GM21529 (cell line): ENCODE results near the gene CROCC2.

ENCODE experiments used
- ATAC-seq: cut with Tn5 transposase; IDR thresholded peaks from one replicate; pipeline ENCODE4 v1.9.1; 2021; ENCODE audit not compliant: unreplicated experiment

The CROCC2 gene

DNA sequence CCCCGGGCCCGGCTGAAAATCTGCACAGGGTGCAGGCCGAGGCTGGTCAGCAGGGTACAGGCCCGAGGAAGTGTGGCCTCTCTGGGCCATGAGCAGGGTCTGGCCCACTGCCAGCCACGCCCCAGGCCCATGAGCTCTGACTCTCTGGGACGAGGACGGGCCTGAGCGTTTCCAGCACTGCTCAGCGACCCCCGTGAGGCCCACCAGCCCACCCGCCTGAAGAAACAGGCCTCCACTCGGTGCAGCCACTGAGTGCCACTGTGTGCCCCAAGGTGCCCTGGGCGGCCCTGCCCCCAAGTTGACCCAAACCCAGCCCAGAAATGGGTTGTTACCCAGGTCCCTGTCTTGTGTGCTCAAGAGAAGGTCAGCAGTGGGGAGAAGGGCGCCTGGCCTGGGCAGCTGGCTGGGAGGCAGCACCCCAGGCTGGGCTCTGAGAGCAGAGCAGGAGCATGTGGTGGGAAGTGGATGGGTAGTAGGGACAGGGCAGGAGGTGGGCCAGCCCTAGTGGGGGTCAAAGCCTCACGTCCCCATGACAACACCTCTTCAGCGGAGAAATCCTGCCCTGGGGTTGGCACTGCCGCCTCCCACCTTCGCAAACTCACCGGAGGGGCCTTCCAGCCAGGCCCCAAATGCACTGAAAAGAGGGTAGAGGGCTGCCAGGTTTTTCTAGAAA, 90.2 kb downstream of the CROCC2 start:
- ATAC-seq: no peak

DNA sequence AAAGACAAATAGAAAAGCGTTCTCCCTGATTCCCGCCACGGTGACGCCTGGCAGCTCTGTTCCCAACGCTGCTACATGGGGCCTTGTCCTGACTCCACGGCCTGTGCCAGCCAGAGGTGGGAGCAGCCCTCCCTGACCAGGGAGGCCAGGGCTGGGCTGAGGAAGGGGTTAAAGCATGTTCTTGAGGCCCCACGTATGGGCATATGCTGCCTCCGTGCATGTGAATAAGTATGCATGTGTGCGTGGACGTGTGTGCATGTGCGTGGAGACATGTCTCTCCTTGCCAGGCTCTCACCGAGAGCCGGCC, 90.7 kb downstream of the CROCC2 start:
- ATAC-seq: no peak

DNA sequence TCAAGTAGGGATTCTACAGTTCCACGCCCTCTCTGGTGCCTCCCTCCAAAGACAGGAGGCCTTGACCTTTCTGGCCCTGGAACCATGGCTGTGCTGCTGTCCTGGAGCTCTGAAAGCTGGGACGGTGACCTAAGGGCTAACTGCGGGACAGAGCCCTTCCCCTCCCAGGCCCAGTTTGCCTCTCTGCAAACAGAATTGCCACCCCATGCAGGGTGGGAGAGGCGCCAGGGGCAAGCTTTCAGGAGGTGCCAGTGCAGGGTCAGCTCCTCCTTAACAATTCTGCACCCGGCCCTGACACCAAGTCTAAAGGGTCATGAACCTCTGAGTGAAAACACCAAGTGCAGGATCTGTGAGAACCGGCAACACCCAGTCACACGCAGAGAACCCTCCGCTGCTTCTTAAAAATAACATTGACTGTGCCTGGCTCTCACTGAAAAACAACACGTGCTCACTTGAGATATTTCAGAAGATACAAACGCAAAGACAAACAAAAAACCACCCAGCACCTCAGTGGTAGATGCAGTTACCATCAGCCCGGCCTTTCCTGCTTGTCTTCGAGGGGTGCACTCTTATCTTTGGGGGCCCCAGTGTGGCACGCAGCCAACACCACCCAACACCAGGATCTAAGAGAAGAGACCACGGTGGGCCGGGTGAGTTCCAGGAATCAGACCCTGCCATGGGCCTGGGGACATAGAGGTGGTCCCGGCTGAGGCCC, 91.2 kb downstream of the CROCC2 start:
- ATAC-seq: no peak

DNA sequence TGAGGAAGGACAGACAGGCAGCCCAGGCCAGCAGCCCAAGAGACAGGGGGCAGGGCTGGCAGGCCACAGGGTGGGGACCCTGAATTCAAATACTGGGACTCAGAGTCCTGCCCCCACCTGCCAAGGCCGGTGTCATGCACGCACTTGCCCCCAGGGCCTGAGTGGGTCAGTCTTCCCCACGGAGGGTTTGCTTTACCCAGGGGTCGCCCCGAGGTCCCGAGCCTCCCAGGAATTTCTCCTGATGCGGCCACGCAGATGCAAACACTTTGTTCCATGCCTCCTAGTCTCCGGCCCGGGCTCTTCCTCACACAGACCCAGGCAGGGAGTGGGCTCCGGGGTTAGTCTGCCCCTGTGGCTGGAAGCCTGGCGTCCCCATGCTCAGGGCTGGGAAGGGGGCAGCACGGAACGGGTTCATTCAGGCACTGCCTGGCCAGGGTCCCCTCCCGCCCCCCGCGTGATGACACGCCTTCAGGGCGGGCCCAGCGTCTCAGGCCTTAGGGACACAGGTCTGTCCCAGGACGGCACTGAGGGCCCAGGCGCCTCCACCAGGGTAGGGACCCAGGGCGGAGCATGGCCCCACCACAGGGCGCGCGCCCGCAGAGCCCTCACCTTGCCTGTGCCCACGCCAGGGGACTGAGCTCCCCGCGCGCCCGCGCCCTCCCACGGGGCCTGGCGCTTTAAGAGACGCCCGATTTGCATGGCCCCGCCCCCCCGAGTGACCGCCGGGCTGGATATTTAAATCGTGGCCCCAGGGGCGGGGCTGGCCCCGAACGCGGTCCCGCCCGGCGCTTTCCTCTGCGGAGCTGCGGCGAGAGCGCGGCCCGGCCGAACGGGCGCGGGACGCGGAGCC, 91.9 kb downstream of the CROCC2 start, which contains the start of gene SNED1:
Gene SNED1, plus strand, starts transcription at position 763 of the 850 bp plus-strand sequence. CDS start 220 bp downstream, outside the sequence.
- ATAC-seq: peak; percentile 70

DNA sequence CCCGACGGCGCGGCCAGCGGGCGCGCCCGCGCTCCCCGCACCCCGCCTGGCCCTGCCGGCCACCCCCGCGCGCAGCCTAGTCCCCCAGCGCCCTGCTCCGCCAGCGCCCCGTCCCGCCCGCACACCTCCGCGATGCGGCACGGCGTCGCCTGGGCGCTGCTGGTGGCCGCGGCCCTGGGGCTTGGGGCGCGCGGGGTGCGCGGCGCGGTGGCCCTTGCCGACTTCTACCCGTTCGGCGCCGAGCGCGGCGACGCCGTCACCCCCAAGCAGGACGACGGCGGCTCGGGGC, 92.5 kb downstream of the CROCC2 start:
- peak; percentile 19 for ATAC-seq

DNA sequence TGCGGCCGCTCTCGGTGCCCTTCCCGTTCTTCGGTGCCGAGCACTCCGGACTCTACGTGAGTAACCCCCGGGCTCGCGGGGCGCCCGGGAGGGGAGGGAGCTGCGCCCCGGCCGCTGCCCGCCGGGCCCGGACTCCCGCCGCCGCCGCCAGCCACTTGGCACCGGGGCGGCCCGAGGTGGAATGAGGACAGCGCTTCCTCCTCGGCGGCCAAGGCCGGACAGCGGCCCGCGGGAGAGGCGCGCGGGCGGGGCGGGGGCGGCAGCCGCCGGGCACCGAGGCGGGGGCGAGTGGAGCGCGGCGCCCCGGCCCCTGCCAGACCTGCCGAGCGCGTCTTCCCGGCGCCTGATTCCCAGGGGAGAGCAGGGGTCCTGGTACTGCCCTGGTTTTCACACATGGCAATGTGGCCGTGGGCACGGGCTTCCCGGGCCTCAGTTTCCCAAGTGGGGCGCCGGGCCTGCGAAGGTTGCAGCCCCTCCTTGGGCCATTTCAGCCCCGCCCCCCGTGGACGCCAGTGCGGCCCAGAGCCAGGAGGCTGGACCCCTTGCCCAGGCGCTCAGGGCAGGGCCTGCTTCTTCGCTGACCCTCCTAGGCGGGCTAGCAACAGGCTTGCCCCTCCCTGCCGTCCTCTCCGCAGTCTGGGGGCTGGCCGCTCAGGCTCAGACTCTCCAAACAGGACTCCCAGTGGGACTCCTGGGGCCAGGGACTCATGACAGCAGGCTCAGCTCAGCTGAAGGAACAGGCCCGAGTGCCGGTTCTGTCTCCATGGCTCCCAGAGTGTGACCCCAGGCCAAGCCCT, 93.1 kb downstream of the CROCC2 start:
- ATAC-seq: no peak

DNA sequence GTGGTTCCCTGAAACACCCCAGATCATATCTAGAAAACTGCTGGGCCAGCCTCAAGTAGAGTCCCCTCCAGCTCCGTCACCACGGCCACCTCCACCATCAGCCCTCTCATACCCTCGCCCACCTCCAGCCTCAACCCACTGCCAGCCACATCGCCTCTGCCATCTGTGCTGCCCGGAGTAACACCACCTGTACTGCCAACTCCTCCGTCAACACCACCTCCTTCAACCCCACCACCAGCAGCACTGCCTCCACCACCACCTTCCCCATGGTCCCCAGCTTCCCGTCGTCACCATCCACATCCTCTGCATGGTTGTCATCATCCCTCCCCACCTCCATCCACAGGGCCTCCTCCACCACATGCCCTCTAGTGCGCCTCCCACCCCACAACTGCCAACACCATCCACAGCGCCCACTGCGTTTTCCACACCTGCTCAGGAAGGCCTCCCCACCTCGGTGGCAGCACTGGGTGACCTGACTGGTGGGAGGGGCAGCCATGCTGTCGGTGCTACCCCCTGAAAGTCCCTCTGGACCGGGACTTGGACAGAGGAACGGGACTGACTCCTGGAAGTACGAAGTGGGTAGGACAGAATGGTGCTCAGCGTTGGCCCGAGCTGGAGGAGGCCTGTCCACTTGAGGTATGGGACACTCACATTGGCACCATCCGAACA, 93.9 kb downstream of the CROCC2 start:
- no peak for ATAC-seq

DNA sequence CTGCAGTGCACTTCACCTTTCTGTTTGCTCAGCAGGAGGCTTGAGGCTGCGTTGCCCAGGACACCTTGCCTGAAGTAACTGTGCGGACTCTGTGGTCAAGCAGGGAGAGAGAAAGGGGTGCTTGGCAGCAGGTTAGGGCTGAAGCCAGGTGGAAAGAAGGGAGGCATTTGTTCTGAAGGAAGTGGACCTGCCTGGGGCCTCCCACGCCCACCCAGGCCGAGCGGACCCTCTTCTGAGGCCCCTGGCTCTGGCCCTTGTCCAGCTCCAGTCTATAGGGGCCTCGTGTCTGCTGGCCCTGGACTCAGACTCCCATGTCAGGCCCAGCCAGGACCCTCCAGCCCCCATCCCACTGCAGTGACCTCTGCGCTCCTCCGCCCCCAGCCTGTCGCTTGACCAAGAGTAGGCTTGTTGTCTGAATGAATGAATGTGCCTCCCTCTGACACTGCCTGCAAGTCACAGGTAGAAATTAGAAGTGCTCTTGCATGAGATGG, 94.7 kb downstream of the CROCC2 start:
- ATAC-seq: no peak

DNA sequence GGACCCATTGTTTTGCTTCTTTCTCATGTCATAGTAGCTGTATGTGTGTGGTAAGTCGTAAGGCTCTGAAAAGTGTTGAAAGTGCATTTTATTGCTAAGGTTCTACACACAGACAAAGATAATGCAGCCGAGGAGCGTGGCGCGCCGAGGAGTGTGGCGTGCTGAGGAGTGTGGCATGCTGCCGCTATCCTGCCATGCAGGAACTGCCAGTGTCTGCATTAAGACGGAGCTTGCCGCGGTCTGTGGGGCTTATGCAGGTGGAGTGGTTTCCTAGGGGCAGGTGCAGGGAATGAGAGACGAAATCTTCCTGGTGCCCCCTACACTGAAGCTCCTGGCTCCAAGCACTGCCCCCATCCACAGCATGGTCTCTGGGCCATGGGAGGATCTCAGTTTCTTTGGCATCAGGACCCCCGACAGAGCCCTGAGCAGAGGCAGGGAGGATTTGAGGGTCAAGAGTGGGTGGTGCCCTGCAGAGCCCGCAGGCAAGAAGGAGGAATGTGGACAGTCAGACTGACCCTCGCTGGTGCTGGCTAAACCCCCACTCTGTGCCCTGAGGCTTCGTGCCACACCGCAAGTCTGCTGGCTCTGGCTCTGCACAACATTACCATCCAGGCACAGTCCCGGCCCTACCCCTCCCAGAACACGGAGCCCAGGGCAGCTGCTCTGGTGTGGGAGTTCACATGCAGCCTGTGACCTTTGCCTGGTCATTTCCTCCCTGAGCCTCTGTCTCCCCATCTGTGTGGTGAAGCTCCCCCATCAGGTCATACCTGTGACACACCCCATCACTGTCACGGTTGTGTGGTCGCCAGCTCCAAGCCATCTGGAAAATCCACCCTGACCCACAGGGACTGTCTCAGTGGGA, 95.5 kb downstream of the CROCC2 start:
- ATAC-seq: no peak

DNA sequence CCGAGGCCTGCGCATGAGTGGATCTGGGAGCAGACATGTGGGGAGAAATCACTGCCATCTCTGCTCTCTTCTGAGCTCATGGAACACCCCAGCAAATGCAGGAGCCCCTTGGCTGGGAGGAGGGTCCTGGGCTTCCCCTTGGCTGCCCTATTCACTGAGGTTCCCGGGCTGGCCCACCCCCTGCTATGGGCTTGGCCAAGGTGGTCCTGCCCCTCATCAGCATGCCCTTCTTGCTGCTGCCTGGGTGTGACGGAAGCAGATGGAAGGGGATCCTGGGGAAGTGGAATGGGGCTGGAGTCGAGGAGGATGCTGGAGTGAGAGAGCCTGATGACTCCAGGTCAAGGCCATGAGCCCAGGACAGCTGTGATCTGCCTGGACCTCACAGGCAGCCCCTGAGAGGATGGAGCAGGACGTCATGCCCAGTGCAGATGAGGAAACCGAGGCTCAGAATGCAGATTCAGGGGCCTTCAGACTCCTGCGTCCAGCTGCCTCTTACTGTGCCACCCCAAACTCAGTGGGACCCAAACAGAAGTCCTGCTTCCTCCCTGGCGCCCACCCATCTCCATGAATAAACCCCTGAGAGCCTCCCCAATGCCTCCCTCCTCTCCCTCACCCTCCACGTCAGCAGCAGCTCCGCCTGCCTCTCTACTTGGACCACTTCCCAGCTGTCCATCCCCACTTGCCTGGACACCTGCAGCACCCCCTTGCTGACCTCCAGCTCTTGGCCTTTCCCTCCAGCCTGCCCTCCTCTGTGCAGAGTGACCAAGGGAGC, 96.3 kb downstream of the CROCC2 start:
- ATAC-seq: no peak

DNA sequence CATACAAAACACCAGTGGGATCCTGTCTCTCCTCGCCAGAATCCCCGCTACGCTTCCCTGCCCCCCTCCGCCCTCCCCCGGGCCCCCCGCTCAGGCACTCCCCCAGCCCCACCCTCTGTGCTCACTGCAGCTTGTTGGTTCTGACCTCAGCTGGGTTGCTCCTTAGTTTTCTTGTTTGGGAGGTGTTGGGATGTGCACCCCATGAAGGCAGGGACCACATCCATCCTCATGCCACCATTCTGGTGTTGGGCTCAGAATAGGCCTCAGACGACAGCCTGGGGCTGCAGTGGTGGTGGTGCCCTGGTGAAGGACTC, 96.9 kb downstream of the CROCC2 start:
- ATAC-seq: no peak

DNA sequence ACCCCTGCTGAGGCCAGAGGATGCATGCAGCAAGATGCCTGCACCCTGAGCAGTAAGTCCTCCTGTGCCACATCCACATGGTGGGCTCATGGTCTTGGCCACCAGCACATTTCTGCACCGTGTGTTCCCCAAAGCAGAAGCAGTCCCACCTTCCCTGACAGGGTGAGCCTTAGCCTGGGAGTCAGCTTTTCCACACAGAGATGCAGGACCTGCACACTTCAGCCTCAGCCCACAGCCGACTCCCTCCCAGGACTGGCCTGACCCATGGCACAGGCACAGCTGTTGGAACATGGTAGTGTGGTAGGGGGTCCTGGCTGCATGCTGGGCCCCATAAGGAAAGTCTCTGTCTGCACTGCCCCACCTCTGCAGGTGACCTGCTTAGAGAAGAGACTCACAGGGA, 97.2 kb downstream of the CROCC2 start:
- ATAC-seq: no peak

DNA sequence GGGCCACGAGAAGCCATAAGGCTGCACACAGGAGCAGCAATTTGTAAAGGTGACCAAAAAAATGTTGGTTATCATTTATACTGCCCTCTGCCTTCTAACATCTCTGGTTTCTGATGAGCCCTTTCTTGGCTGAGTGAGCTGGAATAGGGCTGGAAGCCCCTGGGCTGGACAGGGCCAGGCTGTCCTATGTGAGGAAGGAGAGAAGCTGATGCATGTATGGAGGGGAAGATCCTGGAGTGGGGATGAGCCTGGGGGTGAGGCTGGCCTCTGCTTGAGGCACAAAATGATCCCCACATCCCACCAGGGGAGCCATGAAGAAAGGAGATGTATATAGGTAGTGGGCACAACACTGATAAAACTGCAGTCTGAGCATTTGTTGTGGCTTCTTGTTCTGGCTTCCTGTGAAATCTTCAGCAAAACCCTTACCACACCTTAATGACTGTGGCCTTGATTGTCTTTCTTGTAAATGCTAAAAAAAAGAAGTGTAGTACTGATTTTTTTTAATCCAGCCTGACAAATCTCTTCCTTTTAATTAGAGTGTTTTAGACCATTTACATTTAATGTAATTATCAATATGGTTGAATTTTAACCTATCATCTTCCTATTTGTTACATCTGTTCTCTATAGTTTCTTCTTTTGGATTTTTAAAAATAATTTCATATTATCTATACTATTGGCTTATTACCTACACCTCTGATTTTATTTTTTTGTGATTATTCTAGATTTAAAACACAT, 97.9 kb downstream of the CROCC2 start:
- no peak for ATAC-seq

DNA sequence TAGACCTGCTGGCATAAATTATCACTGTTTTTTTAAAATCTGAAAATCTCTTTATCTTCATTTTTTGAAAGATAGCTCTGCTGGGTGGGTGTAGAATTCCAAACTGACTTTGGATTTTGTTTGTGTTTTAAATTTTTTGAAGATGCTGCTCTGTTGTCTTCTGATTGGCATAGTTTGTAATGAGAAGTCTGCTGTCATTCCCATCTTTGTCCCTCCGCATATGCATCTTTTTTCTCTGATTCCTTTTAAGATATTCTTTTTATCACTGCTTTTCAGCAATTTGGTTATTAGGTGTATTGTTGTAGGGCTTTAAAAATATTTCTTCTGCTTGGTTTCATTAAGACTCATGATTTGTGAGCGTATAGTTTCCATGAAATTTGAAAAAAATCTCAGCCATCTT, 99.4 kb downstream of the CROCC2 start:
- no peak for ATAC-seq

DNA sequence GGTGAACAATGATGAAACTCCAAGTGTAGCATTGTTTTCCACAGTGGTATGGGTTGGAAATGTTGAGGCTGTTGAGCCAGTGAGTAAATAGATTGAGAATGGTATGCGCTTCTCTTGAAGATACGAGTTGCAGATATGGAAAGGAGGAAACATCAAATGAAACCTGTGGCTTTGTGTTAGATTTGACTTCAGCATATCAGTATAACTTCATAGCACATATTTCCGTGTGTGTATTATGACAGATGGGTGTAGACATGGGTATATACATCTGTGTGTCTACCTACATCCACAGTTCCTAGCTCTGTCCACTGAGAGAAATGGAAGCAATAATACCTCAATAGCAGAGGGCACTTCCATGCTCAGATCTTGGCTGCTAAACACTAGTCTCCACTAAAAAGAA, 100.3 kb downstream of the CROCC2 start:
- no peak for ATAC-seq

DNA sequence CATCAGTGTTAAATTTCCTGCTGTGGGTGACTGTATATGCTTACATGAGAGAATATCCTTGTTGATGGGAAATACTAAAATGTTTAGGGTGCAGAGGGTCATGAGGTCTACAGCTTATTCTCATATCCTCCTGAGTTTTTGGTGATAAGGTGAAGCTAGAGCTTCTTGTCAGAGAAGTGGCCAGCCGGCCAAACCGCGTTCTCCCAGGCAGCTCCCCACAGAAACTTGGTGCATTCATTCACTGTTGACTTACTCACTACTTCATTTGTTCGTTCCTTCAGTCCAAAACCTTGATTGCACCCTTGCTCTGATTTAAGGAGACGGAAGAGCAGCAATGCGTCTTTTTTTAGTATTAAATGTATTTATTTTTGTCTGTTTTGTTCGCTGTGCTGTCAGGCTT, 101.0 kb downstream of the CROCC2 start:
- no peak for ATAC-seq

DNA sequence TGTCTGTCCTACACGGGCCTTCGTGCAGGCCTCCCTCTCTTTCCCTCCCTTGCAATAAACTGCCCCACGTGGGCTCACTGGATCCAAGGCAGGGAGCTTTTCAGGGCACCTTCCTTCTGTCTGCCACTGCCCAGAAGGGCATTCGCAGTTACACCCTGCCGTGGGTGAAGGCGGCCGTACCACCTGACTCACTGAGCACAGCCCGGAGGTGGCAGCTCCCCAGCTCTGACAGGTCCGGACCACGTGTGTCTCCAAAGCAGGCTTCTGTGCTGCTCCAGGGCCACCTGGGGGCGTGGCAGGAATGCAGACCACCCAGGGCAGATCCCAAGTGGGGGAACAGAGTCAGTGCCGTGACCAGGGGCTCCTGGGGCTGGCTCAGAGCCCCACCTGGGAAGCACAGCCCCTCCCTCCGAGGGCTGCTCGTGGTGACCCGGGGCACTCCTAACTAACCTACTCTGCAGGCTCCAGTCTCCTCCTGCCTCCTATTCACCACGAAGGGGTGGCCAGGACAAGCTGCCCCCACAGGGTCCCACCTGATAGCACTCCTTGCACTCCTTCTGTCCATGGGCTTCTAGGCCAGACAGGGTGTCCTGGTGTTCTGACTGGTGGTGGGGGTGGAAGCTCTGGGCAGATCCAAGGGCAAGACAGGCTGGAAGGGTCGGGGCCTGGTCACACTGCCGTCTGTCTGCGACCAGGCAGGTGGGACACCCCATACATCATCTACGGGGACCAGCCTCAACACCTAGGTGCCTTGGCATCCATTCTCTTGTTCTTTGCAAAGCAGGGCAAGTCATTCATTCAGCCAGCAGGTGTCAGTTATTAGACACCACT, 102.0 kb downstream of the CROCC2 start:
- no peak for ATAC-seq

DNA sequence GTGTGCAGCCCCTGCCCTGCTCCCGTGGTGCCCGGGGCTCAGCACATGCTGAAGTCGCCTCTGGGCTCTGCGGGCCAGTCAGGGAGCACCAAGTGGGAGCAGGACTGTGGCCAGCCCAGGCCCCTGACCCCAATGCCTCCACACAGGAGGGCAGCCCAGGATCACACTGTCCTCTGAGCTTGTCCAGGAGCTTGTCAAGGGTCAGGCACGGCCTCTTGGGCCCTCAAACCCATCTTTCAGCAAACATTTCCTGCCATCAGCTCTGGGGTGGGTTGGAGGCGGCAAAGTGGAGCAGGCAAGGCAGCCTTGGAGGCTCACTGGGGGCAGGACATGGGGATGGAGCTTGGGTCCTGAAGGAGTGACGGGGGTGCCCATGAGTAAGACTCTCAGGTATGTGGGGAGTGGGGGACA, 102.6 kb downstream of the CROCC2 start:
- ATAC-seq: no peak
